GM19351 (cell line): Measurements from ENCODE around the gene RAI14.
A peak's percentile ranks its signal among the peaks of the same experiment; 100 is the strongest.

Experiments used
- ATAC-seq: cut with Tn5 transposase; IDR thresholded peaks from one replicate; pipeline ENCODE4 v1.9.1; 2021; ENCODE audit warnings: mild to moderate bottlenecking, moderate library complexity; ENCODE audit not compliant: unreplicated experiment

RAI14 gene

GRCh38 chr5:34674187-34674586, 18.1 kb downstream of the RAI14 start:
- ATAC-seq, result no peak

- ATAC-seq, result no peak
Observed at GRCh38 chr5:34675857-34676256, 19.7 kb downstream of the RAI14 start.

- ATAC-seq, result no peak
Observed at GRCh38 chr5:34676416-34676815, 20.3 kb downstream of the RAI14 start.

- no peak for ATAC-seq
Observed at GRCh38 chr5:34677428-34677827, 21.3 kb downstream of the RAI14 start.

GRCh38 chr5:34680896-34681295, 24.8 kb downstream of the RAI14 start:
- no peak for ATAC-seq

DNA sequence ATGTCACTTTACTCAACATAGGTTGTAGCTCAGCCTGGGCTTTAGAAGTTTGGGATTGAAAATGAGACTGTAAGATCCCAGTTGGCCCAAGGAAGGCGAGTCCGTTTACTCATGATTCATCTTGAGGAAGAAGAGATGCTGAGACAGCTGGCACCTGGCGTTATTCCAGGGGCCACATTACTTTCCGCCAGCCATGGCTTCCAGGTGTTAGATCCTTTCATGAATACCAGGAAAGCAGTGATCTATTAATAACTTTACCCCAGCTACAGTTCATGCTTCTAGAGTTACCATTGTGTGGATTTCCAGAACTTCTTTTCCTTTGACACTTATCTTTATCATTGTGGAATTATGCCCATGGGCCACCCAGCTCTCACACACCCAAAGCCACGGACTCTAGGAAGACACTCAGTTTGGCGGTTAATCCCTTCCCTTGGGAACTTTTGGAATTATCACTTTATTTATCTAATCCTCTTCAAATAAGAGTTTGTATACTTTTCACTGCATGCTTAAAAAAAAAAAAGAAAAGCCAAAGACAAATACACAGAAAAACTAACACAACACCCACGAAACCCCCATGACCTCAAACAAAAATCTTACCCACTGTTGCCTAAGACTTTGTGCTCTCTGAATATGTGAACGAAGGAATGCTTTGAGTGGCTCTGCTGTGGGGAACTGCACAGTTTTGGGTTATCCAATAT, 26.9 kb downstream of the RAI14 start:
- ATAC-seq, result no peak

- no peak for ATAC-seq
Observed at GRCh38 chr5:34684281-34684979, 28.3 kb downstream of the RAI14 start.

GRCh38 chr5:34684980-34685352, 28.8 kb downstream of the RAI14 start:
- no peak for ATAC-seq

DNA sequence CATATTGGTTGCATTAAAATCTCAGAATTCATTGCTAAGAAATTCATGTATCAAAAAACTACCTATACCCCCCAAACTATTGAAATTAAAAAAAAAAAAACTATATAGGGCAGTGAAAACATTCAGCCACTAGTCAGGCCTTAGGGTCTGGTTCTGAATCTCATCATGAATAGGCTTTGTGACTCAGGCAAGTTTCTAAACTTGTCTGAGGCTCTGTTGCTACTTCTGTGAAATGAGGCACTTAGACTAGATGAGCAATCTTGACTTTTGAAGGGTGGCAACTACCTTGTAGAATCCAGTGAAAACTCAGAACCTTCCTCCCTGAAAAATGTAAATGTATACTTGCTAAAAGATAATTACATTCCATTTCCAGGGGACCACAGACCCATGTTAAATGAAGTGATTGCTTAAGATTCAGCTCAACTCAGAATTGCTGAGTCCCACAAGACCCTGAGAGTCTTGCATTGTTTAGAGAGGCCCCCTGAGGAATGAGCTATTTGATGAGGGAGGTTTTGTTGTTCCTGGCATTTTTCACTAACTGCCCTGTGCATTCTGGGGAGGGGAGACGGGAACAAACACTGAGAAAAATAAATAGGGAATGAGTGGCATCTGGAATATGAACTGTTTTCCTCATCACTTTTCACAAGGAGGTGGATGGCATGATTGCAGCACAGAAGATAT, 29.5 kb downstream of the RAI14 start:
- ATAC-seq, result no peak

GRCh38 chr5:34686762-34687268, 30.7 kb downstream of the RAI14 start:
- ATAC-seq, result no peak

DNA sequence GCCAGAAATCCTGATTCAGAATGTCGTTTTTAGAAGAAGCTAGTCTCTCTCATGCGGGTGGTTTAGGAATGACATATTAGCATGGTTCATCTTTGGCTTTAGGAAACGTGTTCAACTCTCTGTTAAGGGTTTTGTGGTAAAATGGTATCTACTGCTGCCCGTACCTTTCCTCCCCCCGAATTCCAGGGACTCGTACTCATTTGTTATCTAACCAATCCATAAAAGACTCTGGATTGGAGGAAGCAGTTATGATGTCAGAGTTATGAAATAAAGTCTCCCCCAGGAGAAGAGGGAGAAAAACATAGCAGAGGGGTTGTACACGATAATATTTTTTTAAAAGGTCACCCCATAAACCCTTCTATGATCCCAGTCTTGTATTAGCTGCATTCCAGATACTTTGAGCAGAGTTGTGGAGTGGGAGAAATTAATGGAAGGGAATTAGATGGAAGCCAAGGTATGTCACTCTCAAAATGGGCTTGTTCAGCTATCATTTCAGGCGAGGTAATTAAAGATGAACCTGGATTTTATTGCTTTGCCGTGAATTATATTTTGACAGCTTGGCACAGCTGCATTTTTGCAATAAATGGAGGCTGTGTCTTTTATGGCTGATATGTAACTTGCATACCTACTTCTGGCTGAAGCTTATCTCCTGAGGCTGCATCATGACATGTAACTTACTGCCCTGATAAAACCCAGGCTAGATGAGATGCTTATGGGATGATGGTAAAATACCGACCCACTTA, 31.3 kb downstream of the RAI14 start:
- no peak for ATAC-seq

DNA sequence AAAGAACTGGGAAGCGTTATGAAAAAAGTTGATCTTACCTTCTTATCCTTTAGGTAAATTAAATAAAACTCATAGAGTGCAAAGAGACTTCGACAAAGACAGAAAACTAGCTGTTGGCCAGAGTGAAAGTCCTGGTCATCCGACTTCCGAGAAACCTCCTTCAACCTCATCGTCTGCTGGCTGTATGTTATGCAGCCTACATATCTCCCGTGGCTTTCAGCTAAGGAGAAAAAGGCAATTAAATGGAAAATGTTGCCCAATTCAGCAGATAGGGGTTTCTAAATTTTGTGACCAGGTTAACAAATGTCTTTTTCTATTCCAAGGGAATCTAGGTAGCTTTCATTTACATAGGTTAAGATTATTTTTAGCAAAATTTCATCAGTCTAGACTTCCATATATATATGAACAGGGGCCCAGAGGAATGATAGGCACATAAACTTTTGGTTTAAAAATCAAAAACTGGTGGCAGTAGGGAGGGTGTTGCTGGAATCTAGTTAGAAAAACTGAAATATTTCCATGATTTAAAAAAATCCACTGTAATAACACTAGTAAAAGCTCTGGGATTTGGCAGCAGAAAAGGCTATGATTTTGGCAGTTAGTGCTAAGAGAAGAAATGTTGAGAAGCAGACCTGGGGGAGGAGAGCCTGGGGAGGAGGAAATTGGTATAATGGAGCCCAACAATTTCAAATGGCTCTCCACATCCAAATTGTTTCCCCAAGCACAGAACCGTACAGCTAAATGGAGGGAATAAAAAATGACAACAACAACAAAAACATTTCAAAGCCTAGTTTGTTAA, 32.1 kb downstream of the RAI14 start:
- ATAC-seq, result no peak

DNA sequence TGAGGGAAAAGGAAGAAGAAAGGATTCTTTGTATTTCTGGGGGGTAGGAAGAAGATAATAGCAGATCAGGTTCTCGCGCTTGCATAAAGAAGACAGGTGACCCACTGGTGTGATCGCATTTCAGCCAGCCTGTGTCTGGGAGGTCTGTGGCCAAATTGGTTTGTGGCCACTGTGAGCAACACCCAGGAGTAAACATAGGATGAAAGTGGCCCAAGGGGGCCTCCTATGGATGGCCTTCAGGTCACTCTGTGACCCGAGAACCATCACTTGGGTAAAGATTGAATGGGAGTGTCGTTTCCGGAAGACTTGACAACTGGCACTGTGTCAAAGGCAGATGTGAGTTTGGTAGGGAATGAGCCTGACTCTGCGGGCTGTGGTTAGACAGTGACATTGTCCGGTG, 34.2 kb downstream of the RAI14 start:
- no peak for ATAC-seq

- no peak for ATAC-seq
Observed at GRCh38 chr5:34690898-34691297, 34.8 kb downstream of the RAI14 start.

- no peak for ATAC-seq
Observed at GRCh38 chr5:34691326-34691725, 35.2 kb downstream of the RAI14 start.

DNA sequence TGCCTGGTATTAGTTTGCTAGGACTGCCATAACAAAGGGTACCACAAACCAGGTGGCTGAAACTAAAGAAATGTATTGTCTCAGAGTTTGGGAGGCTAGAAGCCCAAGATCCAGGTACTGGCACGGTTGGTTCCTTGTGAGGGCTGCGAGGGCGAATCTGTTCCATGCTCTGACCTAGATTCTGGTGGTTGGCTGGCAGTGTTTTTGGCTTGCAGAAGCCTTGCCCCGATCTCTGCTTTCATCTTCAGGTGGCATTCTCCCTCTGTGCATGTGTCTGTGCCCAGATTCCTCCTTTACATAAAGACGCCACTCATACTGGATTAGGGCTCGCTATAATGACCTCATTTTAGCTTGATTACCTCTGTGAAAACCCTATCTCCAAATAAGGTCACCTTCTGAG, 36.7 kb downstream of the RAI14 start:
- ATAC-seq, result no peak

DNA sequence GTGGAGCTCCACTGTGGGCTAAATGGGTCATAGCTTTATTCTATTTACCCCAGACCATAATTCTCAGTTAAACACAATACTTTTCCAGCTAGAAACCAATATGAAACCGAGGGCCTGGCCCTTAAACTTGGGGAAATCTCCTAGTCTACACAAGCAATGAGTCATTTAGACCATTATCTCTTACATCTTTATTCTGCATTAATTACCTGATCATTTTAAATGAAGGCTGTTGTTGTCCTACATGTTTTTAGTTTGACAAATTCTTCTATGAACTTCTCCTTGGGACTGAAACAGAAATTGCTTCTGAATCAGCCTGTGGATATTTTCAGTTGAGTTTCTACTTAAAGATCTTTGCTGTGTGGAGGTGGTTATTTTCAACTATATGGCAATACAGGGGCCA, 37.9 kb downstream of the RAI14 start:
- no peak for ATAC-seq

DNA sequence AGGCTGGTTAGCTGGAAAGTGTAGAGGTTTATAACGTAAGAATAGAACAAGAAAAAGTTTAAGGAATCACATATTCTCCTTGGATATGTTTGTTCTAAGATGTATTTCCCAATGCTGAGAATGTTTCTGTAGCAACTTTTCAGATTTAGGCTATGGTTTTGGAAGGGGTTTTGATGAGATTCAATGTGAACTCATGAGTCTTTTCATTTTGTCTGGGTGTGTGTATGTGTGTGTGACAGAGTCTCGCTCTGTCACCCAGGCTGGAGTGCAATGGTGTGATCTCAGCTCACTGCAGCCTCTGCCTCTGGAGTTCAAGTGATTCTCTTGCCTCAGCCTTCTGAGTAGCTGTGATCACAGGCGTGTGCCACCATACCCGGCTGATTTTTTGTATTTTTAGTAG, 38.6 kb downstream of the RAI14 start:
- no peak for ATAC-seq

DNA sequence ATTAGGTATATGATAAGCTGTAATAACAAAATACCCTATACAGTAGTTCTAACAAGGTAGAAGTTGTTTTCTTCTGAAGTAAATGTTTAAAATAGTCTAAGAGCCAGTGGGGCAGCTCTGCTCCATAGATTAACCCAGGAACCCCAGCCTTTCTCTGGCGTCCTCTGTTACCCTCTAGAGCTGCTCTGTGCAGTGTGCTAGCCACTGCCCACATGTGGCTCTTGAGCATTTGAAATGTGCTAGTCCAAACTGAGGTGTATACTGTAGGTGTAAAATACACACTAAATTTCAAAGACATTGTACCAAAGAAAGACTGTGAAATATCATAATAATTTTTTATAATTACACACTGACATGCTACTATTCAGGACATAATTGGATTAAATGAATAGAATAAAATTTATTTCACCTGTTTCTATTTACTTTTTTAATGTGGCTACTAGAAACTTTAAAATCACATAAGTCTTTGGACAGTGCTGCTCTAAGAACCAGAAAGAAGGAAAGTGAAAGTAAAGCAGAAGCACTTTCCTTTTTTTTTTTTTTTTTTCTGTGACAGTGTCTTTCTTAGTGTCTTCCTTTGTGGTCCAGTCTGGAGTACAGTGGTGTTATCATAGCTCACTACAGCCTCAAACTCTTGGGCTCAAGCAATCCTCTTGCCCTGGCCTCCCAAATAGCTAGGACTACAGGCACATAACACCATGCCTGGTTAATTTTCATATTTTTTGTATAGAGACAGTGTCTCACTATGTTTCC, 39.3 kb downstream of the RAI14 start:
- peak; percentile 80 for ATAC-seq
